ENCODE data around the gene MKKS.

GRCh38 chr20:10411673-10412072 is 22.3 kb downstream of the MKKS start:
- TF ChIP-seq NR3C1 (IDR thresholded peaks at IDR 0.05): no peak
- no peak for TF ChIP-seq CHD2 (IDR thresholded peaks at IDR 0.05; ENCODE audit: low read length, partially characterized antibody)
- no peak for TF ChIP-seq POLR2AphosphoS2 (conservative IDR thresholded peaks at IDR 0.05; ENCODE audit: low read length)
- no peak for TF ChIP-seq EP300 (IDR thresholded peaks at IDR 0.05)
- TF ChIP-seq CTCF (IDR thresholded peaks at IDR 0.05): no peak
- no peak for TF ChIP-seq JUNB (IDR thresholded peaks at IDR 0.05)
